NCI-H2081 treated with DMSO at 0.1 percent for 48 hours (cell line): ENCODE results near the gene NOP10.

Experiments used
- DNase-seq: peaks from one replicate; lab custom pipeline; 2025; lab: John Stamatoyannopoulos, UW

NOP10 gene

GRCh38 chr15:34331809-34332208 lies 11.1 kb downstream of the NOP10 start:
- DNase-seq, result no peak

- no peak for DNase-seq
Measured at GRCh38 chr15:34330279-34330678, 12.7 kb downstream of the NOP10 start.

DNA sequence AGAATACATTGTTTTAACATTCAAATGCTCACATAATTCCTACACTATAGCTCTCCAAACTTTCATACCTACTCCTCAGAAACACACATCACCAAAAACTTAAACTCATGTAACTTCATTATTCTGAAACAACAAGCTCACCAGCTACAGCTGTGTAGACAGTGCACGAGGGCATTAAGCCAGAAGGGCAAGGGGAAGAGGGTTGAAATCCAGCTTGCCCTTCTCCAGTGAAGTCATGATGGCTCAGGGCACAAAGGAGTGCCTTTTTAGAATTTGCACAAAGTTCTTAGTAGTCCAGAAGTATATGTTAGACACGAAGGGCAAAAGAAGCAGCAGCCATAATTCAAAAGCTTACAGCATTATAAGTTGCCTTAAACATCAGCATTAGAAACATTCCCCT lies 13.9 kb downstream of the NOP10 start:
- DNase-seq, result no peak

- DNase-seq, result no peak
Measured at GRCh38 chr15:34327906-34328305, 15.0 kb downstream of the NOP10 start.

- DNase-seq, result no peak
Measured at GRCh38 chr15:34325368-34325767, 17.6 kb downstream of the NOP10 start.

GRCh38 chr15:34324933-34325332 lies 18.0 kb downstream of the NOP10 start:
- no peak for DNase-seq

DNA sequence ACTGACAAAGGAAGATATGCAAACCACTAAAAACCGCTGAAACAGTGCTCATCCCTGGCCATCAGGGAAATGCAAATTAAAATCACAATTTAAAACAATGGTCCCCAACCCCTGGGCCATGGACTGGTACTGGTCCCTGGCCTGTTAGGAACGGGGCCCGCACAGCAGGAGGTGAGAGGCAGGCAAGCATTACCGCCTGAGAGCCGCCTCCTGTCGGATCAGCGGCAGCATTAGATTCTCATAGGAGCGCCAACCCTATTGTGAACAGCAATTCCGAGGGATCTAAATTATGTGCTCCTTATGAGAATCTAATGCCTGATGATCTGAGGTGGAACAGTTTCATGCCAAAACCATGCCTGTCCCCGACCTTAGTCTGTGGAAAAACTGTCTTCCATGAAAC lies 19.7 kb downstream of the NOP10 start:
- DNase-seq, result no peak

- DNase-seq, result no peak
Measured at GRCh38 chr15:34318277-34319079, 24.5 kb downstream of the NOP10 start.

DNA sequence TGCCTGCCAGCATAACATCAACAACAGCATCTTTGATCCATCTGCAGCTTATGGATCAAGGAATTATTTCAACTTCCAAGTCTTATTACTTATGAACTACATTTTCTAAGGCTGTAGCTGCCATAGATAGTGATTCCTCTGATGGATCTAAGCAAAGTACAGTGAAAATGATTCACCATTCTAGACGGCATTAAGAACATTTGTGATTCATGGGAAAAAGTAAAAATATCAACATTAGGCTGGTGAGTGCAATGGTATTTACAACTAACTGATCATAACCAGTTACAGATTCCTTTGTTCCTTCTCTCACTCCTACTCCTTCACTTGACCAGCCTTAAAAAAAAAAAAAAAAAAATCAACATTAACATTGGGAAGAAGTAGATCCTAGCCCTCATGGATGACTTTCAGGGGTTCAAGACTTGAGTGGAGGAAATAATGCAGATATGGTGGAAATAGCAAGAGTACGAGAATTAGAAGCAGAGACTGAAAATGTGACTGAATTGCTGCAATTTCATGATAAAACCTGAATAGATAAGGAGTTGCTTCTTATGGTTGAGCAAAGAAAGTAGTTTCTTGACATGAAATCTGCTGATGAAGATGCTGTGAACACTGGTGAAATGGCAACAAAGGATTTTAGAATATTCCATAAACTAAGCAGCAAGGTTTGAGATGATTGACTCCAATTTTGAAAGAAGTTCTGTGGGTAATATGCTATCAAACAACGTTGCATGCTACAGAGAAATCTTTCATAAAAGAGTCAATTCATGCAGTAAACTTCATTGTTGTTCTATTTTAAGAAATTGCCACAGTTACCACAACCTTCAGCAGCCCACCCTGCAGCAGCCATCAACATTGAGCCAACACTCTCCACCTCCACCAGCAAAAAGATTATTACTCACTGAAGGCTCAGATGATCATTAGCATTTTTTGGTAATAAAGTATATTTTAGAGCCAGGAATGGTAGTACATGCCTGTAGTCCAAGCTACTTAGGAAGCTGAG lies 28.1 kb downstream of the NOP10 start:
- DNase-seq, result no peak

- DNase-seq, result no peak
Measured at GRCh38 chr15:34311563-34311962, 31.4 kb downstream of the NOP10 start.

DNA sequence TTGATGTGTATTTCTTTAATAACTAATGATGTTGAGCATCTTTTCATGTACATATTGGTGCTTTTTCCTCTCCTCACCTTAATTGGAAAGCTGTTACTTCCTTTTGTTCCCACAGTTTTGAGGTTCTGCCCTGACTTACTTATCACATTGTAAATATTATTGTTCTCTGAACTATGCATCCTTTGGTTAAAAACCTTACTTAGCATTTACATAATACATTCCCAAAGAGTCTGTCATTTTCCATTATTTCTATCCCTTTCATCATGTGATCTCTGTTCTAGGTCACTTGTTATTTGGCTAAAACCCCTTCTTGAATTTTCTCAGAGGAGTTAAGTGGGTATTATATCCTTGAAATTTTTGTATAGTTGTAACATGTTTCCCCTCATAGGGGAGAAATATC lies 38.3 kb downstream of the NOP10 start:
- no peak for DNase-seq

DNA sequence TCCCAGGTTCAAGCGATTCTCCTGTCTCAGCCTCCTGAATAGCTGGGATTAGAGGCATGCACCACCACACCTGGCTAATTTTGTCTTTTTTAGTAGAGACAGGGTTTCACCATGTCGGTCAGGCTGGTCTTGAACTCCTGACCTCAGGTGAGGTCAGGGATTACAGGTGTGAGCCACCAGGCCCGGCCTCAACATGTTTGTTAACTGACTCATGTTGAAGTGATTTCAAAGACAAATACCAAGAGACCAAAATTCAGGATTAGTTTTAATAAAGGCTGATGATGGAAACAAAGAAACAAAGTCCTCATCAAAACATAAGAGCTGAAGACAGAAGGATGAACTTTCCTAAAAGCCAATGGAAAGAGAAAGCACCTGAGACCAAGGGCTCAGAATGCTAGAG lies 41.9 kb downstream of the NOP10 start:
- DNase-seq, result no peak

GRCh38 chr15:34297059-34297458 lies 45.9 kb downstream of the NOP10 start:
- DNase-seq, result no peak

DNA sequence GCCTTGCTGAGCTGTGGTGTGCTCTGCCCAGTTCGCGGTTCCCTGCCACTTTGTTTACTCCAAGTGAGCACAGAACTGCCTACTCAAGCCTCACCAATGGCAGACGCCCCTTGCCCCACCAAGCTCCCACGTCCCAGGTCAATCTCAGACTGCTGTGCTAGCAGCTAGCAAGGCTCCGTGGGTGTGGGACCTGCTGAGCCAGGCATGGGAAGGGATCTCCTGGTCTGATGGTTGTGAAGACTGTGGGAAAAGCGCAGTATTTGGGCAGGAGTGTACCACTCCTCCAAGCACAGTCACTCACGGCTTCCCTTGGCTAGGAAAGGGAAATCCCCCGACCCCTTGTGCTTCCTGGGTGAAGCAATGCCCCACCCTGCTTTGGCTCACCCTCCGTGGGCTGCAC lies 50.3 kb downstream of the NOP10 start:
- DNase-seq, result no peak
